GM12865 (cell line): ENCODE measurements around the gene GNB1L.

Experiments
- DNase-seq: peaks from one replicate; pipeline ENCODE4 v3.0.0; 2010; ENCODE audit warnings: low read depth
- H3K4me3 ChIP-seq: 2 replicates; pipeline ENCODE4 v1.5.1; 2011; ENCODE audit warnings: mild to moderate bottlenecking, low read depth, low read length, control low read depth
- TF ChIP-seq, protein P1 (sequence below): IDR thresholded peaks from 2 replicates; pipeline ENCODE4 v1.5.1; 2011; ENCODE audit warnings: low read length, control low read depth, low read depth, inconsistent platforms; ENCODE audit not compliant: insufficient read depth; ENCODE audit errors: missing control alignments

The GNB1L gene

DNA sequence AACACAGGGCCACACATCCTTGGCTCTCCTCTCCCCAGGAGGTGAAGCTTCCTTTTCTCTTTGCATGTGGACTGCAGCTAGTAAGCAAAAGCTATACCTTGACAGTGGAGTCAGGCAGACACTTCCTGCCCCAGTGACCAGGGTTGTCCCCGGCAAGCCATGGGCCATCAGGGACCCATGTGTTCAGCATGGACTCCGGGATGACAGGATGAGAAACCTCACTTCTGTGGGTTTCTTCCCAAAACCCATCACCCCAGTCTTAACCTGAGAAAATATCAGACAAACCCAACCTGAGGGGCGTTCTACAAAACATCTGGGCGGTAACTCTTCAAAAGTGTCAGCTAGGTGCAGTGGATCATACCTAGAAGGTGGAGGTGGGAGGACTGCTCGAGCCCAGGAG is 40.2 kb downstream of the GNB1L start:
- no peak overlapping the region for H3K4me3 ChIP-seq
- TF ChIP-seq, protein P1, sequence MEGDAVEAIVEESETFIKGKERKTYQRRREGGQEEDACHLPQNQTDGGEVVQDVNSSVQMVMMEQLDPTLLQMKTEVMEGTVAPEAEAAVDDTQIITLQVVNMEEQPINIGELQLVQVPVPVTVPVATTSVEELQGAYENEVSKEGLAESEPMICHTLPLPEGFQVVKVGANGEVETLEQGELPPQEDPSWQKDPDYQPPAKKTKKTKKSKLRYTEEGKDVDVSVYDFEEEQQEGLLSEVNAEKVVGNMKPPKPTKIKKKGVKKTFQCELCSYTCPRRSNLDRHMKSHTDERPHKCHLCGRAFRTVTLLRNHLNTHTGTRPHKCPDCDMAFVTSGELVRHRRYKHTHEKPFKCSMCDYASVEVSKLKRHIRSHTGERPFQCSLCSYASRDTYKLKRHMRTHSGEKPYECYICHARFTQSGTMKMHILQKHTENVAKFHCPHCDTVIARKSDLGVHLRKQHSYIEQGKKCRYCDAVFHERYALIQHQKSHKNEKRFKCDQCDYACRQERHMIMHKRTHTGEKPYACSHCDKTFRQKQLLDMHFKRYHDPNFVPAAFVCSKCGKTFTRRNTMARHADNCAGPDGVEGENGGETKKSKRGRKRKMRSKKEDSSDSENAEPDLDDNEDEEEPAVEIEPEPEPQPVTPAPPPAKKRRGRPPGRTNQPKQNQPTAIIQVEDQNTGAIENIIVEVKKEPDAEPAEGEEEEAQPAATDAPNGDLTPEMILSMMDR, result no peak
- no peak for DNase-seq

DNA sequence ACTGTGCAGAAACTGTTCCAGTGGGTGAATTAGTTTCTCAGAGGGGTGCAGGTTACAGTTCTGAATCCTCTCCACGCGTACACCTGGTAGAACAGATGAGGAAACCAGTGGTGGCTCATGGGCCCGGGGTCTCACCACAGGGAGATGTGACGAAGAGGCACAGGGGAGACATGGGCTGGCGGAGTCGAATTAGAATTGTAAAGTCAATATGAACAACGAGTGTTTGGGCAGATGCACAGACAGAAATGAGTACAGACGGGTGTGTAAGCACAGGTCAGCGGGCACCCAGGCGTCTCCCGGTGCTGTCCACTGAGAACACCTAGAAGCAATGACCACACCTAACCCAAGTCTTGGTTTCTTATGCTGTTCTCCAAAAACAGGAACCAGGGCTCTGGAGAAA is 41.8 kb downstream of the GNB1L start:
- no peak overlapping the region for H3K4me3 ChIP-seq
- no peak for DNase-seq
- TF ChIP-seq, protein P1, result no peak

DNA sequence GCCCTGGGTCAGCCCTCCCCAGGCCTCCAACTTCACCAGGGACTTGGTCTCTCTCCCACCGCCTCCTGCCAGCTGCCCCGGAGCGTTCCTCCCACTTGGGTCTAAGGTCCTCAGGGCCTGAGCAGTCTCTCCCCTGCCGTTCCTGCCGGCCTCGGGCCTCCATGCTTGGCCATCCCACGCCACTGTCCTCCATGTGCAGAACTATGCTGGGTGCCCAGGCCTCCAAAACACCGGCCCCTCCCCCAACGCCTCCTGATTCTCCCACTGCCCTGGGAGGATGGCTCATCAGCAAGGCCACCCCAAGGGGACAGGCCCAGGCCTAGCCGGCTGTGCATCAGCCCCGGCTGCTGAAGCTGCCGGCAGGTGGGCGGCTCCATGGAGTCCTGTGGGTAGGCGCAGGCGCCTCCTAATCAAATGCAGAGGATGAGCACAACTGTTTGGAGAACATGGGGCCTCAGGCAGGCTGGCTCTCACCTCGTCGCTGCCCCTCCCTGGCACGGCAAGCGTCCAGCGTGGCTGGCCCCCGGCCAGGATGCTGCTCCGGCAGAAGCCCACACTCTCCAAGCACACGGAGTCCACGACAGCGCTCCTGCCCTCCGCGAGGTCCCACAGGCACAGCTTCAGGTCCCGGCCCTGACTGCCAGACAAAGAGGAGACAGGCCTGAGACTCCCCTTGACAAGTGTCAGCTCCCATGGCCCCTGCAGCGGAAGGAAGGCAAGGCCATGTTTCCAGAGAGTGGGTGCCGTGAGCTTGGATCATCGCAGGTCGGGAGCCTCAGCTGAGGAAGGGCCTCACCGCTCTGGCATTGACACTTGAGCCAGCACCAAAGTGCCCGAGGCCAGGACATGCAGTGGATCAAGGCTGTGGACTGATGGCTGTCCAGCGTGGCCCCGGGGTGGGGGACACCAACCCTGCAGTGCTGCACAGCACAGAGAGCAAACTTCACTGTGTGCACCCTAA is 42.6 kb downstream of the GNB1L start:
- no peak for DNase-seq
- no peak overlapping the region for H3K4me3 ChIP-seq
- TF ChIP-seq, protein P1, result no peak

DNA sequence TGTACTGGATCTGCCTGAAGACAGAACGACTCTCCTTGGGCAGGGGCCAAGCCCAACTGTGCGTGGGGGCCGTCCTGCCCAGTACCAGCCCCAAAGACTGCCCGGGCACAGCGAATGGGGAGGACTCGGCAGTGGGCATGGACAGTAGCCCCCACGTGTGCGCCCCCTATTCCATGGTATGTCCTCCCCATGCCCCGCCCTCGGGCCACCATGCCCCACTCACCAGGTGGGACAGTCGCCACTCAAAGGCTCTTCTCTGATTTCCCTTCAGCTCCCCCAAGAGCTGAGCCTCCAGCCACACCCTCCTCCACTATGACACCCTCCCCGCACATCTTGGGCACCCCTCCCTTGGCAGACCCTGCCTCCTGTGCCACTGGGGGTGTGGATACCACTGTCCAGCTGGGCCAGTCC is 43.5 kb downstream of the GNB1L start:
- H3K4me3 ChIP-seq, result no peak overlapping the region
- DNase-seq, result no peak
- TF ChIP-seq, protein P1, result no peak

DNA sequence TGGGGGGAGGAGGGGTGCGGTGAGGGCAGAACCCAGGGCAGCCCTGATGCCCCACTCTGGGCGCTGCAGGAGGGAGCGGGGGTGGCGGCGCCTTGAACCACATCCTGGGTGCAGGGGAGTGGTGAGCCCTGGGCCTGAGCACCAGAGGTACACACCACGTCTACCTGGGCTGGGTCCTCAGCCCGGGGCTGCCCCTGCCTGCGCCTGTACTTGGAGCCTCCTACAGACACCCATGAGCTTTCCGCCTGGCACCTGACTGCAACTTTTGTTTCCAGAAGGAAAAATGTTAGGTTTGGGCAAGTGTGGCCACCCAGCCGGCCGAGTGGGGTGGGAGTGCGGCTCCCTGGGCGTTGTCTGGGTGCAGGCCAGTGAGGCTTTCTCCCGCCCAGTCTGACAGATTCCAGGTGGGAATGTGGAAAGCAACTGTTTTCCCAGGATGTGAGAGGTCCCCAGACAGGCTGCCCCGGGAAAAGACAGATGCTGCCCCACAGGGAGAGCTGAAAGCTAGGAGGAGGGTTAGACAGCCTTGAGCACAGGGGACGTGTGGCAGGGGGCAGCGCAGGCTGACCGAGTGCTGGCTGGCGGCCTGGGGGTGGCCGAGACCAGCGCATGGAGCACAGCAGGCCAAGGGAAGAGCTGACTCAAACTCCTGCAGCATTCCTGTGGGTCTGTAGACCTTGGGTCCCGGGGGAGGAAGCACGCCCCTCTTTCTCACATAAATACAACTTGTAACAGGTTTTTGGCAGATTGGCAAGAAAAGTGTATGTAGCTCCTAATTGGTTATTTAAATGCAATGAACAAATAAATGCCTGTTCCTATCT is 44.1 kb downstream of the GNB1L start:
- no peak for DNase-seq
- H3K4me3 ChIP-seq, result no peak overlapping the region
- TF ChIP-seq, protein P1, result no peak

DNA sequence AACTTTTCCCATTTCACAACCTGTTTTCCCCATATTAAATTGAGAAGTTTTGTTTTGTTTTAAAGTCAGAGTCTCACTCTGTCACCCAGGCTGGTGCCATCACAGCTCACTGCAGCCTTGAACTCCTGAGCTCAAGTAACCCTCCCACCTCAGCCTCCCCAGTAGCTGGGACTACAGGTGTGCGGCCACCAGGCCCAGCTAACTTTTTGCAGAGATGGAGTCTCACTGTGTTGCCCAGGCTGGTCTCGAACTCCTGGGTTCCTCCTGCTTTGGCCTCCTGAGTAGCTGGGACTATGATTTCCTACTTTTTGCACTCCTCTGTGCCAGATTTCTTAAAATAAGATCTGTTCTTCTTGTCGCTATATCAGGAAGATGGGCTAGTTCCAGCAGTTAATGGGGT is 44.9 kb downstream of the GNB1L start:
- no peak overlapping the region for H3K4me3 ChIP-seq
- TF ChIP-seq, protein P1, result no peak
- DNase-seq, result no peak
